Loucy (cell line): ENCODE data around the gene ELF5.

ENCODE experiments used
- H2AFZ ChIP-seq: fragments of 200-600 bp; sonication (generic); 2 replicates; pipeline ENCODE4 v1.6.0; 2016; ENCODE audit warnings: antibody characterized with exemption, mild to moderate bottlenecking, low read length, moderate library complexity
- H3F3A ChIP-seq: fragments of 200-600 bp; 2 replicates; pipeline ENCODE4 v1.6.0; 2016; ENCODE audit warnings: antibody characterized with exemption, low read depth, mild to moderate bottlenecking
- H3K27me3 ChIP-seq: fragments of 200-600 bp; sonication (generic); 2 replicates; pipeline ENCODE4 v1.6.1; 2014; ENCODE audit warnings: low read length, mild to moderate bottlenecking; ENCODE audit not compliant: insufficient read depth, poor library complexity, severe bottlenecking
- H3K36me3 ChIP-seq: fragments of 200-600 bp; sonication (generic); 2 replicates; pipeline ENCODE4 v1.6.1; 2016; ENCODE audit warnings: low read length; ENCODE audit not compliant: insufficient read depth
- H3K4me1 ChIP-seq: fragments of 200-600 bp; sonication (generic); 2 replicates; pipeline ENCODE4 v1.5.1; 2014; ENCODE audit warnings: low read length, mild to moderate bottlenecking; ENCODE audit not compliant: insufficient read depth, poor library complexity, severe bottlenecking
- H3K4me2 ChIP-seq: fragments of 200-600 bp; sonication (generic); 2 replicates; pipeline ENCODE4 v1.6.0; 2014; ENCODE audit warnings: antibody characterized with exemption, low read length, low read depth, mild to moderate bottlenecking; ENCODE audit not compliant: poor library complexity, severe bottlenecking
- H3K4me3 ChIP-seq: fragments of 200-600 bp; sonication (generic); 2 replicates; pipeline ENCODE4 v1.5.1; 2014; ENCODE audit warnings: low read length, mild to moderate bottlenecking, mixed read lengths; ENCODE audit not compliant: poor library complexity, severe bottlenecking
- H3K79me2 ChIP-seq: fragments of 200-600 bp; sonication (generic); 2 replicates; pipeline ENCODE4 v1.6.1; 2014; ENCODE audit warnings: low read length; ENCODE audit not compliant: insufficient read depth
- H3K9ac ChIP-seq: fragments of 200-600 bp; sonication (generic); 2 replicates; pipeline ENCODE4 v1.6.0; 2014; ENCODE audit warnings: mild to moderate bottlenecking, low read depth, low read length, moderate library complexity; ENCODE audit not compliant: poor library complexity, severe bottlenecking
- H3K9me2 ChIP-seq: fragments of 200-600 bp; sonication (generic); replicated peaks from 2 replicates; pipeline ENCODE4 v1.6.1; 2016; ENCODE audit warnings: low read depth, low read length, mixed read lengths
- H3K9me3 ChIP-seq: fragments of 200-600 bp; sonication (generic); 2 replicates; pipeline ENCODE4 v1.6.1; 2014; ENCODE audit warnings: mild to moderate bottlenecking, antibody characterized with exemption, low read length, low read depth; ENCODE audit not compliant: insufficient read depth
- H4K20me1 ChIP-seq: fragments of 200-600 bp; sonication (generic); 2 replicates; pipeline ENCODE4 v1.6.0; 2014; ENCODE audit warnings: antibody characterized with exemption, low read length, mild to moderate bottlenecking; ENCODE audit not compliant: insufficient read depth, poor library complexity, severe bottlenecking
- EZH2phosphoT487 ChIP-seq: fragments of 200-600 bp; IDR thresholded peaks from 2 replicates; pipeline ENCODE4 v1.6.1; 2018; ENCODE audit warnings: antibody characterized with exemption, mild to moderate bottlenecking, moderate library complexity, borderline replicate concordance
- TF ChIP-seq, protein P1 (sequence below): fragments of 200-600 bp; sonication (generic); conservative IDR thresholded peaks from 2 replicates; pipeline ENCODE4 v1.5.1; 2014; ENCODE audit warnings: mild to moderate bottlenecking, antibody characterized with exemption, low read length

The ELF5 gene

DNA sequence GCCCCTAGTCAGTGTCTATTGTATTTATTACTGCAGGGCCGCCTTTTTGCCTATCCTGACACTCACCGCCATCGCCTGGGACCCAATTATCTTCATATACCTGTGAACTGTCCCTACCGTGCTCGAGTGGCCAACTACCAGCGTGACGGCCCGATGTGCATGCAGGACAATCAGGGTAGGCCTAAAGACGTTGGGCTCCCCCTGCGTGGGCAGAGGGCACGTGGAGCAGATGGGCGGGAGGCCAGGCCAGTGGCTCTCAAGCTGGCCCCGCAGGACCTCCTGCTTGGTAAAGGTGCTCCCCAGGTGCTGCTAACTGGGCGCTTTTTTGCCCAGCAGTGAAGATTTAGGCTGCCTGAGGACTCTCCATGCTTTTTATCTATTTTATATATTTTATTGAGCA, 52.4 kb downstream of the ELF5 start:
- H3K9me2 ChIP-seq = no peaks in the 10 kb centered on the region
- H3K79me2 ChIP-seq = 0 out of 2 replicates have a peak, but pooled peaks cover 2% of the 10 kb centered on the region
- H3K9me3 ChIP-seq = peaks cover 6% of the 10 kb centered on the region; the same call in 1 of the 2 replicates
- no peaks in the 10 kb centered on the region for H4K20me1 ChIP-seq
- no peak overlapping the region for H3K4me2 ChIP-seq
- H3K9ac ChIP-seq = no peak overlapping the region
- H3K4me1 ChIP-seq = no peaks in the 10 kb centered on the region
- H3K4me3 ChIP-seq = no peak overlapping the region
- H3K36me3 ChIP-seq = peaks cover 97% of the 10 kb centered on the region
- H2AFZ ChIP-seq = no peak overlapping the region
- no peaks in the 10 kb centered on the region for H3K27me3 ChIP-seq
- TF ChIP-seq, protein P1, sequence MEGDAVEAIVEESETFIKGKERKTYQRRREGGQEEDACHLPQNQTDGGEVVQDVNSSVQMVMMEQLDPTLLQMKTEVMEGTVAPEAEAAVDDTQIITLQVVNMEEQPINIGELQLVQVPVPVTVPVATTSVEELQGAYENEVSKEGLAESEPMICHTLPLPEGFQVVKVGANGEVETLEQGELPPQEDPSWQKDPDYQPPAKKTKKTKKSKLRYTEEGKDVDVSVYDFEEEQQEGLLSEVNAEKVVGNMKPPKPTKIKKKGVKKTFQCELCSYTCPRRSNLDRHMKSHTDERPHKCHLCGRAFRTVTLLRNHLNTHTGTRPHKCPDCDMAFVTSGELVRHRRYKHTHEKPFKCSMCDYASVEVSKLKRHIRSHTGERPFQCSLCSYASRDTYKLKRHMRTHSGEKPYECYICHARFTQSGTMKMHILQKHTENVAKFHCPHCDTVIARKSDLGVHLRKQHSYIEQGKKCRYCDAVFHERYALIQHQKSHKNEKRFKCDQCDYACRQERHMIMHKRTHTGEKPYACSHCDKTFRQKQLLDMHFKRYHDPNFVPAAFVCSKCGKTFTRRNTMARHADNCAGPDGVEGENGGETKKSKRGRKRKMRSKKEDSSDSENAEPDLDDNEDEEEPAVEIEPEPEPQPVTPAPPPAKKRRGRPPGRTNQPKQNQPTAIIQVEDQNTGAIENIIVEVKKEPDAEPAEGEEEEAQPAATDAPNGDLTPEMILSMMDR = no peak
- TF ChIP-seq EZH2phosphoT487 = no peak
- no peaks in the 10 kb centered on the region for H3F3A ChIP-seq

DNA sequence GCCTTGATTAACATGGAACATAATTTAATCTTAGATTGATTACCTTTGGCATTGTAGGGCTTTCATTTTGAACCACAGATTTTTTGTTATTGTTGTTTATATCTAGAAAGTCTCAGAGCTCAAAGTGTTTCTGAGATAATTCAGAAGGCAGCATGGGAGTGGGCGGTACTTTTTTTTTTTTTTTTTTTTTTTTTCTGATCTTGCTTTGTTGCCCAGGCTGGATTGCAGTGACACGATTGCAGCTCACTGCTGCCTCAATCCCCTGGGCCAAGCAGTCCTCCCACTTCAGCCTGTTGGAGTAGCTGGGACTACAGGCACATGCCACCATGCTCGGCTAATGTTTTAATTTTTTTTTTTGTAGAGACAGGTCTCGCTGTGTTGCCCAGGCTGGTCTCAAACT, 53.3 kb downstream of the ELF5 start:
- H3K79me2 ChIP-seq = 0 out of 2 replicates have a peak, but pooled peaks cover 2% of the 10 kb centered on the region
- H3K27me3 ChIP-seq = no peaks in the 10 kb centered on the region
- H3K4me1 ChIP-seq = no peaks in the 10 kb centered on the region
- H3F3A ChIP-seq = no peaks in the 10 kb centered on the region
- H3K4me3 ChIP-seq = no peak overlapping the region
- H3K9me3 ChIP-seq = no peaks in the 10 kb centered on the region
- no peaks in the 10 kb centered on the region for H4K20me1 ChIP-seq
- no peak overlapping the region for H3K9ac ChIP-seq
- no peak overlapping the region for H2AFZ ChIP-seq
- no peak for TF ChIP-seq EZH2phosphoT487
- TF ChIP-seq, protein P1 = no peak
- no peaks in the 10 kb centered on the region for H3K9me2 ChIP-seq
- H3K4me2 ChIP-seq = no peak overlapping the region
- H3K36me3 ChIP-seq = peaks cover 97% of the 10 kb centered on the region

GRCh38 chr11:34459507-34460162, 54.0 kb downstream of the ELF5 start:
- Histone ChIP-seq H3K36me3 (peaks cover 98% of the 10 kb centered on the region), H3K4me1 (no peaks in the 10 kb centered on the region), H3K79me2 (0 out of 2 replicates have a peak, but pooled peaks cover 7% of the 10 kb centered on the region), H3K4me3 (no peak overlapping the region), H3K27me3 (no peaks in the 10 kb centered on the region), H3K9me3 (no peaks in the 10 kb centered on the region), H3K4me2 (no peak overlapping the region), H3K9ac (no peak overlapping the region), H3F3A (no peaks in the 10 kb centered on the region), H4K20me1 (no peaks in the 10 kb centered on the region), H2AFZ (no peak overlapping the region), H3K9me2 (no peaks in the 10 kb centered on the region)
- TF ChIP-seq, protein P1 = no peak
